ENCODE data around the gene RFX2. TPM values are rescaled to one million over a fixed set of nuclear protein-coding genes. Genes with fewer than 3 reads are reported as not detected.

The RFX2 gene
- total RNA-seq, 1 donor from 2014 or later = 6.5 TPM

GRCh38 chr19:6060600-6061375 is 49.5 kb downstream of the RFX2 start:
- Mint-ChIP-seq H3K36me3 (ENCODE audit: low read depth) (no peaks in the 10 kb centered on the region), H3K27ac (ENCODE audit: unreplicated experiment) (peak overlapping the region; percentile 58), H3K4me3 (ENCODE audit: unreplicated experiment) (no peak overlapping the region), H3K9me3 (ENCODE audit: low read depth) (no peaks in the 10 kb centered on the region), H3K4me1 (ENCODE audit: low read depth) (peaks cover 70% of the 10 kb centered on the region), H3K27me3 (ENCODE audit: low read depth) (no peaks in the 10 kb centered on the region)
- DNase-seq (ENCODE audit: low spot score) = peak; percentile 70
- no peak for TF ChIP-seq CTCF (IDR thresholded peaks at IDR 0.05)

GRCh38 chr19:6059988-6060599 is 50.2 kb downstream of the RFX2 start:
- TF ChIP-seq CTCF (IDR thresholded peaks at IDR 0.05) = no peak
- H3K36me3 Mint-ChIP-seq (ENCODE audit: low read depth) = no peaks in the 10 kb centered on the region
- H3K27me3 Mint-ChIP-seq (ENCODE audit: low read depth) = no peaks in the 10 kb centered on the region
- H3K9me3 Mint-ChIP-seq (ENCODE audit: low read depth) = no peaks in the 10 kb centered on the region
- DNase-seq (ENCODE audit: low spot score) = peak; percentile 40
- H3K27ac Mint-ChIP-seq (ENCODE audit: unreplicated experiment) = peak overlapping the region; percentile 53
- H3K4me3 Mint-ChIP-seq (ENCODE audit: unreplicated experiment) = no peak overlapping the region
- peaks cover 63% of the 10 kb centered on the region for H3K4me1 Mint-ChIP-seq (ENCODE audit: low read depth)

GRCh38 chr19:6059396-6059947 is 50.8 kb downstream of the RFX2 start:
- H3K9me3 Mint-ChIP-seq (ENCODE audit: low read depth) = no peaks in the 10 kb centered on the region
- DNase-seq (ENCODE audit: low spot score) = peak; percentile 3

GRCh38 chr19:6058518-6059201 is 51.6 kb downstream of the RFX2 start:
- no peak overlapping the region for H3K4me3 Mint-ChIP-seq (ENCODE audit: unreplicated experiment)
- H3K27me3 Mint-ChIP-seq (ENCODE audit: low read depth) = no peaks in the 10 kb centered on the region
- H3K4me1 Mint-ChIP-seq (ENCODE audit: low read depth) = peaks cover 51% of the 10 kb centered on the region
- no peaks in the 10 kb centered on the region for H3K36me3 Mint-ChIP-seq (ENCODE audit: low read depth)
- peak; percentile 33 for DNase-seq (ENCODE audit: low spot score)
- no peaks in the 10 kb centered on the region for H3K9me3 Mint-ChIP-seq (ENCODE audit: low read depth)
- no peak for TF ChIP-seq CTCF (IDR thresholded peaks at IDR 0.05)
- no peak overlapping the region for H3K27ac Mint-ChIP-seq (ENCODE audit: unreplicated experiment)

More at GRCh38 chr19:6059396-6059947, 50.8 kb downstream of the RFX2 start:
- Mint-ChIP-seq H3K27me3 (ENCODE audit: low read depth) (no peaks in the 10 kb centered on the region), H3K36me3 (ENCODE audit: low read depth) (no peaks in the 10 kb centered on the region), H3K4me1 (ENCODE audit: low read depth) (peaks cover 59% of the 10 kb centered on the region), H3K4me3 (ENCODE audit: unreplicated experiment) (no peak overlapping the region), H3K27ac (ENCODE audit: unreplicated experiment) (no peak overlapping the region)
- TF ChIP-seq CTCF (IDR thresholded peaks at IDR 0.05) = no peak

All from chondrocyte (in vitro differentiated cells).